Hematopoietic multipotent progenitor cell treated with erythropoietin and hydrocortisone succinate and interleukin-3 and kit ligand, for 15 days (in vitro differentiated cells): ENCODE results near the gene UPK1A.
"Not testable (repeated sequence)": the region's sequence is repeated elsewhere in the genome, so short reads cannot be mapped to it uniquely, and the experiment has no call there.

Experiments
- DNase-seq: peaks from one replicate; pipeline ENCODE4 v3.0.0-alpha.2; 2015; ENCODE audit warnings: low spot score

UPK1A gene

DNA sequence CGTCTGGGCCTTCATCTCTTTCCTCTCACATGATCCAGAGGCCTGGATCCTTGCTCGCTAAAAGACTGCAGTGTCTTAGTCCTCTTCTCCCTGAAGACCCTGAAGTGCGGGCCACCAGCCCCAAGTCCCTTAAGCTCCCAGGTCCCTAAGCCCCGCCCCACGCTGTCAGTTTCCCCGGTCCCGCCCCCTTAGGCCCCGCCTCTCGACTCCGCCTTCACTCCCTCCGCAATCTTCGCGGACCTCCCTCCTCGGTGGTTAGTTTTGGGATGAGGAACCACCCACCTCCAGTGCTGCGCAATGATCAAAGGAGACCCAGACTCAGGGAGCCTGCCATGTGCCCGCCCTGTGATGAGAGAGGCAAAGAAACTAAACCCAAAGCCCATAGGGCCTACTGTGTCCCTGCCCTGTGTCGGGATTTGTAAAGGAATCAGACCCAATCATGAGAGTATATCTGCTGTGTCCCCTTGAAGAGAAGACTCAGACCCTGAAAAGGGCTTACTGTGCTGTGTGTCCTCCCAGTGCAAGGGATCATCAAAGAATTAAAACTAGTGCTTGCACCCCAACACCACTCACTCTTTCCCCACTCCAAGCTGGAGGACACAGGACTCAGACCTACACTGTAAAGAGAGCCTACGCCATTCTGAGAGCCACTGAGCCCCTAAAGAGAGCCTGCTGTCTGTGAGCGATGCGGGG, 21.2 kb upstream of the UPK1A start:
- peak; percentile 81 for DNase-seq

DNA sequence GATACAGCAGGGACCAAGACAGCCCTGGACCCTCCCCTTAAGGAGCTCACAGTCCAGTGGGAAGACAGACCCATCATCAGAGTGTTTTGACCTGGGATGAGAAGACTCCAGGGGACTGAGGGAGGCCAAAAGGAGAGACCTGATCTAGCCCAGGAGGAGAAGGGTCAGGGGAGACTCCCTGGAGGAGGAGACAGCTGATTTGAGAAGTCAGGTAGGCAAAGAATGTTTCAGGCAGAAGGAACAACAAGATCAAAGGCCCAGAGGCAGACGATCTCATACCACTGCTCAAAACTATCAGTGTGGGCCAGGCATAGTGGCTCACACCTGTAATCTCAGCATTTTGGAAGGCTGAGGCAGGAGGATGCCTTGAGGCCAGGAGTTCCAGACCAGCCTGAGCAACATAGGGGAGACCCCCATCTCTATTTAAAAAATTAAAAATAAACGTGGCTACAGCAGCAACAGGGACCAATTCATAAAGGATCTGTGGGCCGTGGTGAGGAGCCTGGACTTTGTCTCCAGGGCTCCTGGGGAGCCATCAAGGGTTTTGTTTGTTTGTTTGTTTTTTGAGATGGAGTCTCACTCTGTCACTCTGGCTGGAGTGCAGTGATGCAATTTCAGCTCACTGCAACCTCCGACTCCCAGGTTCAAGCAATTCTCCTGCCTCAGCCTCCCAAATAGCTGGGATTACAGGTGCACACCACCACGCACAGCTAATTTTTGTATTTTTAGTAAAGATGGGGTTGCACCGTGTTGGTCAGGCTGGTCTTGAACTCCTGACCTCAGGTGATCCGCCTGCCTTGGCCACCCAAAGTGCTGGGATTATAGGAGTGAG, 20.4 kb upstream of the UPK1A start:
- no peak for DNase-seq

DNA sequence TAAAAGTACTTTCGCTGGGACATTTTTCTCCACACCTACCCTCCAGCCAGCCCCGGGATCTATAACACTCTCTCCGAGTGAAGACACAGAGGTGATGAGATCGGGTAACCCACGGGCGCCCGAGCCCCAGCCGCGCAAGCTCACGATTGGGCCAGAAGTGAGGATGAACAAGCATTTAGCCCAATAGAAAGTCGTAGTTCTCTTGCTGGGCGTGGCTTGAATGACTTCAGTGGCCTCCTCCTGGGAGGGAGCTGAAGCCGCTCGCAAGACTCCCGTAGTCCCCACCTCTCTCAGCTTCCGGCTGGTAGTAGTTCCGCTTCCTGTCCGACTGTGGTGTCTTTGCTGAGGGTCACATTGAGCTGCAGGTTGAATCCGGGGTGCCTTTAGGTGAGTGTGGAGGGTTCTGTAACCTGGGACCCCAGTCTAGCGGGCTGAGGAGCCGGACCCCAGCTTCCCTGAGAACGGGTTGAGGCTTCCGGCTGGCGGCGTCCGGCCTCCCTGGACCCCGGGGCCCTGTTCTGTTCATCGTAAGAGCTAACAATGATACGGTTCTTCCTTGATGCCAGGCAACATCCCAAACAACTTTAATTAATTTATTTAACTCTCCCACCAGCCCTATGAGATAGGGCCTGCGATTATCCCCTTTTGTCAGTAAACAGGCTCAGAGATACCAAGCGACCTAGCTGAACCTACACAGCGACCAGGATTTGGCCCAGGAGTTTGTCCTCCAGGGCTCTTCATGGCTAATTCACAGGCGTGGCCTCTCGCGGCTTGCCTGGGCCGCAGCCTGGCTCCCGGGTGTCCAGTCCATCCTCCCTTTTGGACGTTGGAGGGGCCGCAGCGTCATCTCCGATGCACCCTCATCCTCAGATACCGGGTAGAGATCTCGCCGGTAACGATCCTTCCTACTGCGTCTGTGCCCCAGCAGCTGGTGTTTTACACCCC, 18.0 kb upstream of the UPK1A start, which contains the start of gene COX6B1:
Gene COX6B1 (plus strand): TSS at position 307 of the 945 bp plus-strand sequence. CDS start 2,921 bp downstream, outside the sequence.
- peak; percentile 98 for DNase-seq

DNA sequence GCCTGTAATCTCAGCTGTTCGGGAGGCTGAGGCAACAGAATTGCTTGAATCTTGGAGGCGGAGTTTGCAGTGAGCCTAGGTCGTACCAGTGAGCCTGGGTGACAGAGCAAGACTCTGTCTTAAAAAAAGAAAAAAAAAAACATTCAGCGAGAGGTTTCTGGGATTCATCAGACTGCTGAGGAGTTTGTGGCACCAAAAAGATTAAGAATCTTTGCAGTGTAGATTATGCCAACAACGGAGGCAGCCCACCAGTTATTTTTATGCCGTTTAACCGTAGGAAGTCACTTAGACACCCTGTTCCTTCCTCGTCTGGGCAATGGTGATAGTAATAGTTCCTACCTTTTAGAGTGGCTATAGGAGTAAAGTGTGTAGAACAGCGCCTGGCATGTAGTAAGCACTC, 15.7 kb upstream of the UPK1A start:
- DNase-seq: no peak

DNA sequence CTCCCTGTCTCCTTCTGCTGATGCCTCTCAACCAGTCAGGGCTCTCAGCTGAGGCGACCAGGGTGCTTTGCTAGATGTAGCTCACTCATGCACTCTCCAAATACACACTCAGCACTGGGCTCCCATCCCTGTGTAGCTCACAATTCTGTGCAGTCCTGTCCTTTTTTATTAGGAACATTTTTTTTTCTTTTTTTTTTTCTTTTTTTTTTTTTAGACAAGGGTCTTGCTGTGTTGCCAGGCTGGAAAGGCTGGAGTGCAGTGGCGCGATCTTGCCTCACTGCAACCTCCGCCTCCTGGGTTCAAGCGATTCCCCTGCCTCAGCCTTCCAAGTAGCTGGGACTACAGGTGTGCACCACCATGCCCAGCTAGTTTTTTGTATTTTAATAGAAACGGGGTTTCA, 11.5 kb upstream of the UPK1A start:
- DNase-seq: not testable (repeated sequence)

DNA sequence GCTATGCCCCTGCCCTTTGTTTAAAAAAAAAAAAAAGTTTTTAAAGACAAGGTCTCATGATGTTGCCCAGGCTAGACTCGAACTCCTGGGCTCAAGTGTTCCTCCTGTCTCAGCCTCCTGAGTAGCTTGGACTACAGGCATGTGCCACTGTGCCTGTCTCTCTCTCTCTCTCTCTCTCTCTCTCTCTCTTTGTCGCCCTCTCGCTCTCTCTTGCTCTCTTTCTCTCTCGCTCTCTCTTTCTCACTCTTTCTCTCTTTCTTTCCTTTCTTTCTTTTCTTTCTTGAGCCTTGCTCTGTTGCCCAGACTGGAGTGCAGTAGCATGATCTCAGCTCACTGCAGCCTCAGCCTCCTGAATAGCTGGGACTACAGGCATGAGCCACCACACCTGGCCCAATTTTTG, 10.7 kb upstream of the UPK1A start:
- no peak for DNase-seq

DNA sequence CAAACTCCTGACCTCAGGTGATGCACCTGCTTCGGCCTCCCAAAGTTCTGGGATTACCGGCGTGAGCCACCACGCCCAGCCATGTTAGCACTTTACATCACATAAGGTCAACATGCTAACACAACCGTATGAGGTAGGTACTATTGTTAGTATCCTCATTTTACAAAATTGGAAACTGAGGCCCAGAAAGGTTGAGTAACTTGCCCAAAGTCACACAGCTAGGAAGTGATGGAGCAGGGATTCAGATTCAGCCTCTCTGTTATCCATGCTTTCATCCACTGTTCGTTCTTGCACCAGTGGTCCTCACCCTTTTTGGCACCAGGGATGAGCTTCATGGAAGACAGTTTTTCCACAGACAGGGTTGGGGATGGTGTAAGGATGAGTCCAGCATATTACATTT, 9.6 kb upstream of the UPK1A start:
- no peak for DNase-seq

DNA sequence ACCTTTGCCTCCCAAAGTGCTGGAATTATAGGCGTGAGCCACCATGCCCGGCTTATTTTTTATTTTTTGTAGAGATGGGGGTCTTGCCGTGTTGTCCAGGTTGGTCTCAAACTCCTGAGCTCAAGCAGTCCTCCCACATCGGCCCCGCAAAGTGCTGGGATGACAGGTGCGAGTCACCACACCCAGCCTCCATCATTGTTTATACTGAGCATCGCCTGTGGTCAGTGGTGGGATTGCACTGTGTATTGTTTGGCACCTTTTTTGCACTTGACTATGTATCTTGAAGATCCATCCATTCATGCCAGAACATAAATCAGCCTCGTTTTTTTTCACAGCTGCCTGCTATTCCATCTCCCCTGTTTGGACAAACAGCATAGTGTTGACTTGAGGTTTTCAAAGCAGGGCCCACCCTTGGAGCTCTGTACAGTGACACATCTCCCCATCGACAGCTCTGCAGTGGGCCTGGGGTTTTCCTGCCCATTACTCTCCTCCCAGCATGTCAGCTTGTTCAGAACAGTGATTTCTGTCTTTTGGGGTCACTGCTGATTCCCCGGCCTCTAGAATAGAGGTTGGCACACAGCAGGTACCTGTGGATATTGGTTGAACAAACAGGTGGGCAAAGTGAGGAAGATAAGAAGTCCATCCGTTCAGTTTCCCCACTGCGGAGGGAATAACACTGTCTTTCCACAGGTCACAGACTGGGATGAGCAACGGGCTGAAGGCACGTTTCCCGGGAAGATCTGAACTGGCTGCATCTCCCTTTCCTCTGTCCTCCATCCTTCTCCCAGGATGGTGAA, 8.2 kb upstream of the UPK1A start:
- DNase-seq: no peak

DNA sequence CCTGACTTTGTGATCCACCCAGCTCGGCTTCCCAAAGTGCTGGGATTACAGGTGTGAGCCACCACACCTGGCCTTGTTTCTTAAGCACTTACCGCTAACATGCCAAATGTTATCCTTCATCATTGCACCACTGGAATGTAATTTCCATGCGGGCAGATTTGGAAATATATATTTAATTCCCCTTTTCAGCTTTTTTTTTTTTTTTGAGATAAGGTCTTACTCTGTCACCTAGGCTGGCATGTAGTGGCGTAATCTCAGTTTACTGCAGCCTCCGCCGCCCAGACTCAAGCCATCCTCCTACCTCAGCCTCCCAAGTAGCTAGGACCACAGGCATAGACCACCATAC, 4.3 kb upstream of the UPK1A start:
- DNase-seq: no peak

DNA sequence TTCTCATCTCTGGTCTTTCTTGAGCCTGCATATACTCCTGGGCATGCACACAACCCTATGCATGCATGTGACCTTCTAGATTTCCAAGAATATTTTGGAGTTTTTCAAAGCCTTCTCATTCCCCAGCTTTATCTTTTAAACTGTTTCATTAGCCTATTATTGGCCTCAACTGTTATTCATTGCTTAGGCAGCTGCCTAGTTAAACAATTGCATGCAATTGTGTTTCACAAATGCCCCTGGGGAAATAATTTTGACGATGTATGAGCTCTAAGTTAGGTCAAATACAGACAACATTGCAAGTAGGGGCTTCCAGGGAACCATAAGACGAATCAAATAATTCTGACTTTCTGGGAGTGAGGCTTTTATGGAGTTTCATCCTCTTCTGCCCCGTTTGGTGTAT, 2.3 kb upstream of the UPK1A start:
- no peak for DNase-seq

DNA sequence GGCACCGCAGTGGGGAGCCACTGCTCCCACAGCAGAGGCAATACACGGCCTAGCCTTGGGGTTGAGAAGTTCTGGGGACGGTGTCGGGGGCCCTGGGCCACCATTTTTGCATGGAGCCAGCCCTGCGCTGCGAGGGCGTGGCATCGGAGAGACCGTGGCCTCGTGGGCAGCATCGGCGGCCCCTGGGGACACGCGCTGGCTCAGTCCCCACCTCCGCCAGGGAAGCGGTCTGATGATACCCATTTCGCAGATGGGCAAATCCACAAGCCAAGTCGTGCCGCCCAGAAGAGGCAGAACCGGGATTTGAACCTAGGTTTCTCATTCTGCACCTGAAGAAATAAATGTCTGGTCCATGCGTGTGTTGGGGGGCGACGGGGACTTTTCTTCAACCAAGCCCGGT, 1.2 kb upstream of the UPK1A start:
- DNase-seq: no peak

DNA sequence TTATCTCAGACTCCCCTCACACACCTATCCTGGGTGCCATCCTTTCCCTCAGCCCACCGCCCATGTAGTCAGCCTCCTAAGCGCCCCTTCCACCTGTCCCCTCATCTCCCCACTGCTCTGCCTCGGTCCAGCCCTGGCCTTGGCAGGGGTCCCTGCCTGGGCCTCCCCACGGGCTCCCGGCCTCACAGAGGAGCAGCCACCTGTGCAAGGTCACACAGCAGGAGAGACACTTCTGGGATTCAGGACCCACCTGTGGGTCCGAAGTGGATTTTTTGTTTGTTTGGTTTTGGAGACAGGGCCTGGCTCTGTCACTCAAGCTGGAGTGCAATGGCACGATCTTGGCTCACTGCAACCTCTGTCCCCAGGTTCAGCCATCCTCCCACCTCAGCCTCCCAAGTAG, 713 bp upstream of the UPK1A start:
- DNase-seq: no peak

DNA sequence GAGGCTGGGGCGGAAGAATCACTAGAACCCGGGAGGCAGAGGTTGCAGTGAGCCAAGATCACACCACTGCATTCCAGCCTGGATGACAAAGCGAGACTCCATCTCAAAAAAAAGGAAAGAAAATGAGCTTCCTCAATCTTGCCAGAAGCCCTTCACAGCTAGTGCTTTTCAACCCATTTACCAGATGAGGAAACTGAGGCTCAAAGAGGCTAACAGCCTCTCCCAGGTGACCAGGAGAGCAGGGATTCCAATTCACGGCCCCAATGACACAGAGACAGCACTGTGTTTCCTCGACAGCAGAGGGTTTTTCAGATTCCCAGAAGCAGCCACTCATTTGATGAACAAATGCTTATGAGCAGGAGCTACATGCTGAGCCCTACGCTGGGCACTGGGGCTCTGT, 3.2 kb downstream of the UPK1A start:
- DNase-seq: no peak

DNA sequence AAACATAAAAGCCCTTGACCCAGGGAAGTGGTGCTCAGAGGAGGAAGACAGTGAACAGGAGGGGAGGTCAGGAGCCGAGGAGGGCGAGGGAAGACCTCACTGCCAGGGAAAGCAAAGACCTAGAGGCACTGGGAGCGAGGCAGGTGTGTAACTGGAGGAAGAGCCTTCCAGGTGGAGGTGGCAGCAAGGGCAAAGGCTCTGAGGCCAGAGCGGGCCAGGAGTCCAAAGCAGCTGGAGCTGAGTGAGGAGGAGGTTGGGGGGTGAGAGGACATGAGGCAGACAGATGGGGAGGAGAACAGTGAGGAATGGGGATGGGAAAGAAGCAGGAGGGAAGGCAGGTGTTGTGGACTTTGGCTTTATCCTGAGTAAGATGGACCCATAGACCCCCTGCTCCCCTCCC, 3.7 kb downstream of the UPK1A start:
- no peak for DNase-seq

DNA sequence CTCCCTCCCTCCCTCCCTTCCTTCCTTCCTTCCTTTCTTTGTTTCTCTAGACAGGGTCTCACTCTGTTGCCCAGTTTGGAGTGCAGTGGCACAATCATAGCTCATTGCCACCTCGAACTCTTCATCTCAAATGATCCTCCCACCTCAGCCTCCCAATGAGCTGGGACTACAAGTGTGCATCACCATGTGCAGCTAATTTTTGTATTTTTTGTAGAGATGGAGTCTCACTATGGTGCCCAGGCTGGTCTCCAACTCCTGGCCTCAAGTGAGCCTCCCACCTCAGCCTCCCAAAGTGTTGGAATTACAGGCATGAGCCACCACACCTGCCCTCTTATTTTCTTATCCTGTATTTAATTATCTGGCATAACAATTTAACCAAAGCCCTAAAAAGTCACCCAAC, 4.4 kb downstream of the UPK1A start:
- no peak for DNase-seq

DNA sequence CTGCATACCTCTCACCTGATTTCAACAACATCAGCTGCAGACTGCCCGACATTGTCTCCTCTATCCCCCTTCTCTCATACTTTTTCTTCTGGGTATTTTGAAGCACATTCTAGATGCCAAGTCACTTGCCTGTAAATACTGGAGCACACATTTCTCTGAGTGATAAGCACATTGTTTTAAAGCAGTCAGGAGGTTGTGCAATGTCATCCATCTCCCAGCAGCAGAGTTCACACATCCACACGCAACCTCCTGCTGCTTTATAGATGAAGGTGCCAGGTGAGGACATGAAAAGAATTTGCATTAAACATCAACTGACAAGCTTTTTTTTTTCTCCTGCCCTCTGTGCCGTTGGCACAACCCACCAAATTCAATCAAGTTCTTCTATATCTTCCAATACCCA, 5.5 kb downstream of the UPK1A start:
- peak; percentile 58 for DNase-seq

DNA sequence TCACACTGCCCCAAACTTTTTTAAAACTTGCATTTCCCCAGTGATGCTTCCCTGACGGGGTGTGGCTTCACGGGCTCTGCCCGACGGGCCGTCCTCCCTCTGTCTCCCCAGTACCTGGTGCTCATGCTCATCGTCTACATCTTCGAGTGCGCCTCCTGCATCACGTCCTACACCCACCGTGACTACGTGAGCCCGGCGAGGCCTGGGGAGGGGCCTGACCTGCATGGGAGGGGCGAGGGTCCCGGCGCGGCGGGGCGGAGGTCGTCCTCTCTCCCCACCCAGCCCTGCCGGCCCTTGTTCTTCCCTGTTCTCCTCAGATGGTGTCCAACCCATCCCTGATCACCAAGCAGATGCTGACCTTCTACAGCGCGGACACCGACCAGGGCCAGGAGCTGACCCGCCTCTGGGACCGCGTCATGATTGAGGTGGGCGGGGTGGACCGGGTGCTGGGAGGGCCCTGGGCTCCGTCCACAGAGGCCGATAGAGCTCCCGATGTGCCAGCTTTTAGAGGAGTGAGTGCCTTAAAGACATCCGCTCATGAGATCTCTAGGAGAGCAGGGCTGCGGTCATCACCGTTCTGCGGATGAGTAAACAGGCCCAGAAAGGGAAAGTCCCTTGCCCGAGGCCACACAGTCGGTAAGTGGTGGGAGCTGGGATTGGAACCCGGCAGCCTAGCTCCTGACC, 6.9 kb downstream of the UPK1A start:
- DNase-seq: peak; percentile 31

DNA sequence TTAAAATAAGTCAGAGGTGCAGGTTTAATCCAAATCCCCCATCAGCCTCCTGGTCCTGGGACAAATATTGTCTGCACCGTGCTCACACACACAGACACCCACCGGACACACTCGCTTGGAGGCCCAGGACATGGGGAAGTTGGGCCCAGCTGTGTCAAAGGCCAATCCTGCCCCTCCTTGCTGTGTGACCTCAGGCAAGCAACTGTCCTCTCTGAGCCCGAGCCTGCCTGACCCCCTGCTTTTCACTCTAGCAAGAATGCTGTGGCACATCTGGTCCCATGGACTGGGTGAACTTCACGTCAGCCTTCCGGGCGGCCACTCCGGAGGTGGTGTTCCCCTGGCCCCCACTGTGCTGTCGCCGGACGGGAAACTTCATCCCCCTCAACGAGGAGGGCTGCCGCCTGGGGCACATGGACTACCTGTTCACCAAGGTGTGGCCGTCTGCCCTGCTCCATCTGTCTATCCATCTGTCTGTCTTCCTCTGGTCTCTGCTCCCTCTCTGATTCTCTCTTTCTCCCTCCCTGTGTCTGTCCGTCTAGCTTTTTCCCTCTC, 9.3 kb downstream of the UPK1A start:
- no peak for DNase-seq

DNA sequence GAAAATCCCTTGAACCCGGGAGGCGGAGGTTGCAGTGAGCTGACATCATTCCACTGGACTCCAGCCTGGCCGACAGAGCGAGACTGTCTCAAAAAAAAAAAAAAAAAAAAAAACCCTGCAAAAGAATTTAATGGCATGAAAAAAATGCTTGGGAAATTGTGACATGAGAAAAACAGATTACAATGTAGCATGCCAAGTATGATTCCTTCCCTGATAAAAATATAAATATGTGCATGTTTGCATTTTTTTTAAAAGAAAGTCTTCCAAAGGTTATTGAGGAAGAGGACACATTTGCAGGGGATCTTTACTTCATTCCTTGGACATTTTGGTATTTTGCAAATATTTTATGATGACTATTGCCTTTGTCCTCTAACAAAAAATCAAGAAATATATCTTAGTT, 23.5 kb downstream of the UPK1A start:
- DNase-seq: no peak

DNA sequence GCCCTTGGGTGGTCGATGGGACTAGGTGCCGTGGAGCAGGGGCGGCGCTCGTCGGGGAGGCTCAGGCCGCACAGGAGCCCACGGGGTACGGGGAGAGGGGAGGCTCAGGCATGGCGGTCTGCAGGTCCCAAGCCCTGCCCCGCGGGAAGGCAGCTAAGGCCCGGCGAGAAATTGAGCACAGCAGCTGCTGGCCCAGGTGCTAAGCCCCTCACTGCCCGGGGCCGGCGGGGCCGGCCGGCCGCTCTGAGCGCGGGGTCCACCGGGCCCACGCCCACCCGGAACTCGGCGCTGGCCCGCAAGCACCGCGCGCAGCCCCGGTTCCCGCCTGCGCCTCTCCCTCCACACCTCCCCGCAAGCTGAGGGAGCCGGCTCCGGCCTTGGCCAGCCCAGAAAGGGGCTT, 24.8 kb downstream of the UPK1A start:
- not testable (repeated sequence) for DNase-seq

DNA sequence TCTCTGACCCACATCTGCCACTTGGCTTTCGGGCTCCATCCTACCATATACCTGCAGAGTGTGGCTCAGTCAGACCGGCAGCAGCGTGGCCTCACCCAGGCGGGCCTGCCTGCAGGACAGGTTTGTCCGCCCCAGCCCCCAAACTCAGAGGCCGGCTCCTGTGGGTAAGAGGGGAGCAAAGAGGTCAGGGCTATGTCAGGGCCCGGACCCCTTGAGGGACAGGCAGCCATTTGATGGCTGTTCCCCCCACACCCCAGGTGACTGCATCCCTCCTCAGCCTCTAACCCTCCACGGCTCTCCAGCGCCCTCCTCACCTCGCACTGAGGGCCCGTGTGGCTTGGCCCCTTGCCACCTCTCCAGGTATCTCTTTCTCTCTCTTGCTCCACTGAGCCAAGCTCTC, 25.7 kb downstream of the UPK1A start:
- DNase-seq: no peak
